Measurements from ENCODE around the gene QRICH2. TPM values are rescaled to one million over a fixed set of nuclear protein-coding genes. Genes with fewer than 3 reads are reported as not detected.

Gene QRICH2
- total RNA-seq, 3 donors from 2014 or later (not counting 1 experiment from before 2014, with no cell fraction given): 2.3 to 3.1 (median 2.9) TPM

DNA sequence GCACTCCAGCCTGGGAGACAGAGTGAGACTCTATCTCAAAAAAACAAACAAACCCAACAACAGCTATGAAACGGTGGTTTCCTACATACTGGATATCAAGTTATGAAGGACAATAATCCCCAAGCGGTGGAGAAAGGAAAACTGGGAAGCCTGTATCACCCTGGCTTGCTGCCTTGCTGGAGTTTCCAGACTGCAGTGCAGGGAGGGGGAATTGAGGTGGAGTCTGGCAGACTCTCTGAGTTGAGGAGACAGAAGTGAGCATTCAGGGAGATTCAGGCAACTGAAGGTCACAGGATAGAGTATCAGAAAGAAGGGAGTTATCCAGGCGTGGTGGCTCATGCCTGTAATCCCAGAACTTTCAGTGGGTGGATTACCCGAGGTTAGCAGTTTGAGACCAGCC, 11.9 kb downstream of the QRICH2 start:
- Mint-ChIP-seq H3K27me3 (ENCODE audit: low read depth in 2 of 2) (no peaks in the 10 kb centered on the region), H3K36me3 (no peaks in the 10 kb centered on the region), H3K4me1 (no peaks in the 10 kb centered on the region), H3K4me3 (no peak overlapping the region), H3K27ac (no peak overlapping the region), H3K9me3 (no peaks in the 10 kb centered on the region)
- Histone ChIP-seq H3K27ac (ENCODE audit: low read length) (no peak overlapping the region), H3K4me3 (ENCODE audit: low read length) (no peak overlapping the region), H3K4me1 (ENCODE audit: control insufficient read depth, insufficient read depth, low read length) (no peaks in the 10 kb centered on the region), H3K27me3 (ENCODE audit: control insufficient read depth, insufficient read depth, low read length) (no peaks in the 10 kb centered on the region), H3K36me3 (ENCODE audit: control insufficient read depth, insufficient read depth, low read length) (no peaks in the 10 kb centered on the region), H3K9me3 (ENCODE audit: control insufficient read depth, insufficient read depth, low read length) (no peaks in the 10 kb centered on the region)
- TF ChIP-seq, protein P1, sequence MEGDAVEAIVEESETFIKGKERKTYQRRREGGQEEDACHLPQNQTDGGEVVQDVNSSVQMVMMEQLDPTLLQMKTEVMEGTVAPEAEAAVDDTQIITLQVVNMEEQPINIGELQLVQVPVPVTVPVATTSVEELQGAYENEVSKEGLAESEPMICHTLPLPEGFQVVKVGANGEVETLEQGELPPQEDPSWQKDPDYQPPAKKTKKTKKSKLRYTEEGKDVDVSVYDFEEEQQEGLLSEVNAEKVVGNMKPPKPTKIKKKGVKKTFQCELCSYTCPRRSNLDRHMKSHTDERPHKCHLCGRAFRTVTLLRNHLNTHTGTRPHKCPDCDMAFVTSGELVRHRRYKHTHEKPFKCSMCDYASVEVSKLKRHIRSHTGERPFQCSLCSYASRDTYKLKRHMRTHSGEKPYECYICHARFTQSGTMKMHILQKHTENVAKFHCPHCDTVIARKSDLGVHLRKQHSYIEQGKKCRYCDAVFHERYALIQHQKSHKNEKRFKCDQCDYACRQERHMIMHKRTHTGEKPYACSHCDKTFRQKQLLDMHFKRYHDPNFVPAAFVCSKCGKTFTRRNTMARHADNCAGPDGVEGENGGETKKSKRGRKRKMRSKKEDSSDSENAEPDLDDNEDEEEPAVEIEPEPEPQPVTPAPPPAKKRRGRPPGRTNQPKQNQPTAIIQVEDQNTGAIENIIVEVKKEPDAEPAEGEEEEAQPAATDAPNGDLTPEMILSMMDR (IDR thresholded peaks at IDR 0.05): no peak
- intact Hi-C loops (cut with micrococcal nuclease): no loop called here
- ATAC-seq (no peak), DNase-seq (no peak)
- 94% methylated on average over 4 of the region's 4 CpGs for WGBS (ENCODE audit: insufficient coverage)

DNA sequence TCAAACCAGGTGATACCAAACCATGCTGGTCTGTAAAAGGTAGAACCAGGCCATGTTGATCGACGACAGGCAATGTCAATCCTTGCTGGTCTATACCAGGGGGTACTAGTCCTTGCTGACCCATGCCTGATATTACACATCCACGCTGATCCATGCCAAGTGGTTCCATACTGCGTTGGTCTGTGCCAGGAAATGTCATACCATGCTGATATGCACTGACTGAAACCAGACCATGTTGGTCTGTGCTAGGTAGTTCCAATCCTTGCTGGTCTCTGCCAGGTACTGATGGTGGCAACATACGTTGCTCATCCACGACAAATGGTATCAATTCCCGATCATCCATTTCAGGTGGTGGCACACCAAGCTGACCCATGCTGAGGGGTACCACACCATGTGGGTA, 15.0 kb downstream of the QRICH2 start:
- Histone ChIP-seq H3K9me3 (ENCODE audit: control insufficient read depth, insufficient read depth, low read length) (no peaks in the 10 kb centered on the region), H3K4me3 (ENCODE audit: low read length) (no peak overlapping the region), H3K4me1 (ENCODE audit: control insufficient read depth, insufficient read depth, low read length) (no peaks in the 10 kb centered on the region), H3K36me3 (ENCODE audit: control insufficient read depth, insufficient read depth, low read length) (no peaks in the 10 kb centered on the region), H3K27ac (ENCODE audit: low read length) (no peak overlapping the region), H3K27me3 (ENCODE audit: control insufficient read depth, insufficient read depth, low read length) (no peaks in the 10 kb centered on the region)
- DNase-seq (no peak), ATAC-seq (no peak)
- TF ChIP-seq, protein P1 (IDR thresholded peaks at IDR 0.05): no peak
- Mint-ChIP-seq H3K27ac (no peak overlapping the region), H3K36me3 (no peaks in the 10 kb centered on the region), H3K27me3 (ENCODE audit: low read depth in 2 of 2) (no peaks in the 10 kb centered on the region), H3K9me3 (no peaks in the 10 kb centered on the region), H3K4me3 (no peak overlapping the region), H3K4me1 (no peaks in the 10 kb centered on the region)
- WGBS (ENCODE audit: insufficient coverage): 96% methylated on average over 7 of the region's 7 CpGs
- intact Hi-C loops (cut with micrococcal nuclease): no loop called here

DNA sequence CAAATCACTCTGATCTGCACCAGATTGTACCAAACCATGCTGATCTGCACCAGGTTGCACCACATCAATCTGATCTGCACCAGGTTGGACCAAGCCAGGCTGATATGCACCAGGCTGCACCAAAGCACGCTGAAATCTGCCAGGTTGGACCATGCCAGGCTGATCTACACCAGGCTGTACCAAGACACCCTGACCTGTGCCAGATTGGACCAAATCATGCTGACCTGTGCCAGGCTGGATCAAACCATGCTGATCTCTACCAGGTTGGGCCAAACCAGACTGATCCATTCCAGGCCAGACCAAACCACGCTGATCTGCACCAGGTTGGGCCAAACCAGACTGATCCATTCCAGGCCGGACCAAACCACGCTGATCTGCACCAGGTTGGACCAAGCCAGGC, 15.5 kb downstream of the QRICH2 start:
- Histone ChIP-seq H3K4me3 (ENCODE audit: low read length) (no peak overlapping the region), H3K4me1 (ENCODE audit: control insufficient read depth, insufficient read depth, low read length) (no peaks in the 10 kb centered on the region), H3K27me3 (ENCODE audit: control insufficient read depth, insufficient read depth, low read length) (no peaks in the 10 kb centered on the region), H3K36me3 (ENCODE audit: control insufficient read depth, insufficient read depth, low read length) (no peaks in the 10 kb centered on the region), H3K9me3 (ENCODE audit: control insufficient read depth, insufficient read depth, low read length) (no peaks in the 10 kb centered on the region), H3K27ac (ENCODE audit: low read length) (no peak overlapping the region)
- Mint-ChIP-seq H3K4me3 (no peak overlapping the region), H3K27ac (no peak overlapping the region), H3K4me1 (no peaks in the 10 kb centered on the region), H3K36me3 (no peaks in the 10 kb centered on the region), H3K9me3 (no peaks in the 10 kb centered on the region), H3K27me3 (ENCODE audit: low read depth in 2 of 2) (no peaks in the 10 kb centered on the region)
- ATAC-seq (no peak), DNase-seq (no peak)
- TF ChIP-seq, protein P1 (IDR thresholded peaks at IDR 0.05): no peak
- 92% methylated on average over 4 of the region's 4 CpGs for WGBS (ENCODE audit: insufficient coverage)
- intact Hi-C loops (cut with micrococcal nuclease): no loop called here

DNA sequence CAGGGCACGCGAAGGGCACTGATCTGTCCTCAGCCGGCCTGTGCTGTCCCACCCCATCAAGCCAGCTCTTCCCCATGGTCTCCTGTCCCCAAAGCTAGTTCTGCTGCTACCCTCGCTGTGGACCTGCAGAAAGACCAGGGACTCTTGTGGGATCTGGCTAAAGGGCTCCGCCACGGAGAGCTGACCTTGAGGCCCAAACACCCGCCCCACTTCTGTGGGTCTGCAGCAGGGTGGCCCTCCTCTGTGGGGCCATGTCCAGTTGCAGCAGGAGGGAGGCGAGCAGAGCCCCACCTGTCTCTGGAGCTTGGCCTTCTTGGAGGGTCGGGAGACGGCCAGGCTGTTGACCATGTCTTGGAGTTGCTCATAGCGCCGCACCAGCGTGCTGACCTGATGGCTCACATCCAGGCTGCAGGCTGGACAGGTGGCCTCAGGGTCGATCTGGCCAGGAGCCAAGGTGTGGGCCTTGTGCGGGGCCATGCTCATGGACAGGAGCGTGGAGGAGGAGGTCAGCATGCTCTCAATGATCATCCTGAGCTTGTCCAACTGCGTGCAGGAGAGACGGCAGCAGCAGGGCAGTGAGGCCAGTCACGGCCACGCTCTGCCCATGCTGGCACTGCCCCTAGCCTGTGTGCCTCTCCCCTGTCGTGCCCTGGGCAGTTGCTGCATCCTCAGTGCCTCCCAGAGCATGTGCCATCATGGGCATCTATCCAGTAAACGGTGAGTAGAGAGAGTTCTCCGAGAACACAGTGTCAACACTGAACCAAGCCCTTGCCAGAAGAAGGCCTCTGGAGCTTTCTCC, 26.3 kb downstream of the QRICH2 start:
- TF ChIP-seq, protein P1 (IDR thresholded peaks at IDR 0.05): no peak
- Mint-ChIP-seq H3K36me3 (no peaks in the 10 kb centered on the region), H3K4me1 (no peaks in the 10 kb centered on the region), H3K27me3 (ENCODE audit: low read depth in 2 of 2) (no peaks in the 10 kb centered on the region), H3K9me3 (no peaks in the 10 kb centered on the region), H3K4me3 (no peak overlapping the region), H3K27ac (no peak overlapping the region)
- DNase-seq (no peak), ATAC-seq (no peak)
- Histone ChIP-seq H3K9me3 (ENCODE audit: control insufficient read depth, insufficient read depth, low read length) (no peaks in the 10 kb centered on the region), H3K4me3 (ENCODE audit: low read length) (no peak overlapping the region), H3K4me1 (ENCODE audit: control insufficient read depth, insufficient read depth, low read length) (peaks cover 7% of the 10 kb centered on the region), H3K27ac (ENCODE audit: low read length) (no peak overlapping the region), H3K36me3 (ENCODE audit: control insufficient read depth, insufficient read depth, low read length) (no peaks in the 10 kb centered on the region), H3K27me3 (ENCODE audit: control insufficient read depth, insufficient read depth, low read length) (no peaks in the 10 kb centered on the region)
- intact Hi-C loops (cut with micrococcal nuclease): no loop called here
- WGBS (ENCODE audit: insufficient coverage): 96% methylated on average over 23 of the region's 23 CpGs

Measured in natural killer cell (primary cell).